Measurements from ENCODE around the gene ITGB1BP2.
"Not testable (repeated sequence)": the region's sequence is repeated elsewhere in the genome, so short reads cannot be mapped to it uniquely, and the experiment has no call there.

Gene ITGB1BP2

GRCh38 chrX:71301195-71301924, at the start of gene ITGB1BP2:
Gene ITGB1BP2, plus strand, starts transcription at chrX:71301750. Its CDS starts 57 bp downstream, at chrX:71301807.
- no peak for DNase-seq

- DNase-seq, result no peak
These were observed 49.3 kb upstream of the ITGB1BP2 start for GRCh38 chrX:71252221-71252620.

- no peak for DNase-seq
These were observed 48.1 kb upstream of the ITGB1BP2 start for GRCh38 chrX:71253253-71254091.

GRCh38 chrX:71254092-71254963, 47.2 kb upstream of the ITGB1BP2 start, which contains the start of gene ZMYM3:
Gene ZMYM3, minus strand, starts transcription at chrX:71254140. Its CDS starts 885 bp downstream, at chrX:71253255.
- DNase-seq, result peak; percentile 66

- DNase-seq, result no peak
These were observed 45.5 kb upstream of the ITGB1BP2 start for GRCh38 chrX:71256051-71256450.

- DNase-seq, result no peak
These were observed 44.7 kb upstream of the ITGB1BP2 start for GRCh38 chrX:71256856-71257255.

GRCh38 chrX:71268624-71269023, 32.9 kb upstream of the ITGB1BP2 start:
- DNase-seq, result not testable (repeated sequence)

- no peak for DNase-seq
These were observed 31.7 kb upstream of the ITGB1BP2 start for GRCh38 chrX:71269801-71270395.

GRCh38 chrX:71272313-71272712, 29.2 kb upstream of the ITGB1BP2 start:
- DNase-seq, result not testable (repeated sequence)

- DNase-seq, result not testable (repeated sequence)
These were observed 20.2 kb upstream of the ITGB1BP2 start for GRCh38 chrX:71281300-71281699.

GRCh38 chrX:71282514-71283402, 18.8 kb upstream of the ITGB1BP2 start:
- DNase-seq, result peak; percentile 16

GRCh38 chrX:71283403-71284143, 18.0 kb upstream of the ITGB1BP2 start, which contains the start of gene NONO:
Gene NONO, plus strand, starts transcription at chrX:71283635. Its CDS starts 7,003 bp downstream, at chrX:71290638.
- DNase-seq, result peak; percentile 76

- no peak for DNase-seq
These were observed 15.6 kb upstream of the ITGB1BP2 start for GRCh38 chrX:71285929-71286328.

- no peak for DNase-seq
These were observed 10.2 kb upstream of the ITGB1BP2 start for GRCh38 chrX:71291381-71291780.

- DNase-seq, result no peak
These were observed 8.7 kb upstream of the ITGB1BP2 start for GRCh38 chrX:71292669-71293365.

GRCh38 chrX:71296806-71297205, 4.7 kb upstream of the ITGB1BP2 start:
- DNase-seq, result no peak

- no peak for DNase-seq
These were observed 3.4 kb upstream of the ITGB1BP2 start for GRCh38 chrX:71298119-71298518.

- not testable (repeated sequence) for DNase-seq
These were observed 1.5 kb upstream of the ITGB1BP2 start for GRCh38 chrX:71300064-71300463.

- DNase-seq, result not testable (repeated sequence)
These were observed 1.1 kb upstream of the ITGB1BP2 start for GRCh38 chrX:71300495-71300894.
